ENCODE data around the gene ZMIZ1.

ZMIZ1 gene

GRCh38 chr10:79357180-79357579, 288.4 kb downstream of the ZMIZ1 start:
- H3K27me3 ChIP-seq (ENCODE audit: control insufficient read depth in 5 of 5, insufficient read depth in 4 of 5, low read length in 5 of 5), result no peaks in the 10 kb centered on the region
- H3K4me3 ChIP-seq (ENCODE audit: low read depth in 1 of 5, low read length in 5 of 5), result no peak overlapping the region
- H3K9ac ChIP-seq (ENCODE audit: low read length in 5 of 5), result no peak overlapping the region
- no peak overlapping the region for H3K27ac ChIP-seq (ENCODE audit: low read depth, low read length)
- H3K9me3 ChIP-seq (ENCODE audit: control insufficient read depth in 5 of 5, low read length in 5 of 5), result no peaks in the 10 kb centered on the region
- peaks cover 2 to 37% (median 28%) of the 10 kb centered on the region in 5 donors for H3K36me3 ChIP-seq (ENCODE audit: control insufficient read depth in 5 of 5, insufficient read depth in 5 of 5, low read length in 5 of 5)
- H3K4me1 ChIP-seq (ENCODE audit: control insufficient read depth in 5 of 5, insufficient read depth in 5 of 5, low read length in 5 of 5), result peaks cover 0 to 8% (median under 1%) of the 10 kb centered on the region in 5 donors

DNA sequence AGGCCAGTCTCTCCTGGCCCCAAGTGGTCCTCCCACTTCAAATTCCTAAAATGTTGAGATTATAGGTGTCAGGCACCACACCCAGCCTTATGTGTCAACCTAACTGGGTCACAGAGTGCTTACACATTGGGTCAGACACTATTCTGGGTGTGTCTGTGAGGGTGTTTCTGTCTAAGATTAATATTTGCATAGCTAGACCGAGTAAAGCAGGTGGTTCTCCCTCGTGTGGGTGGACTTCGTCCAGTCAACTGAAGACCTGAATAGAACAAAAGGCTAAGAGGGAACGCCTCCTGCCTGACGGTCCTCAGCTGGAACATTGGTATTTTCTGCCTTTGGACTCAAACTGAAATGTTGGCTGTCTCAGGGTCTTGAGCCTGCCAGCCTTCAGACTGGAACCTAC, 290.0 kb downstream of the ZMIZ1 start:
- peaks cover 2 to 22% (median 11%) of the 10 kb centered on the region in 5 donors for H3K36me3 ChIP-seq (ENCODE audit: control insufficient read depth in 5 of 5, insufficient read depth in 5 of 5, low read length in 5 of 5)
- H3K27ac ChIP-seq (ENCODE audit: low read depth, low read length), result no peak overlapping the region
- no peaks in the 10 kb centered on the region for H3K9me3 ChIP-seq (ENCODE audit: control insufficient read depth in 5 of 5, low read length in 5 of 5)
- H3K27me3 ChIP-seq (ENCODE audit: control insufficient read depth in 5 of 5, insufficient read depth in 4 of 5, low read length in 5 of 5), result no peaks in the 10 kb centered on the region
- H3K9ac ChIP-seq (ENCODE audit: low read length in 5 of 5), result no peak overlapping the region
- H3K4me3 ChIP-seq (ENCODE audit: low read depth in 1 of 5, low read length in 5 of 5), result no peak overlapping the region
- peaks cover 0 to 7% (median 0%) of the 10 kb centered on the region in 5 donors for H3K4me1 ChIP-seq (ENCODE audit: control insufficient read depth in 5 of 5, insufficient read depth in 5 of 5, low read length in 5 of 5)

- H3K36me3 ChIP-seq (ENCODE audit: control insufficient read depth in 5 of 5, insufficient read depth in 5 of 5, low read length in 5 of 5), result peaks cover 0 to 10% (median 0%) of the 10 kb centered on the region in 5 donors
- H3K4me1 ChIP-seq (ENCODE audit: control insufficient read depth in 5 of 5, insufficient read depth in 5 of 5, low read length in 5 of 5), result peaks cover 0 to 7% (median 0%) of the 10 kb centered on the region in 5 donors
- no peaks in the 10 kb centered on the region for H3K27me3 ChIP-seq (ENCODE audit: control insufficient read depth in 5 of 5, insufficient read depth in 4 of 5, low read length in 5 of 5)
- no peak overlapping the region for H3K27ac ChIP-seq (ENCODE audit: low read depth, low read length)
- no peak overlapping the region for H3K9ac ChIP-seq (ENCODE audit: low read length in 5 of 5)
- peaks cover 0 to 5% (median 0%) of the 10 kb centered on the region in 5 donors for H3K9me3 ChIP-seq (ENCODE audit: control insufficient read depth in 5 of 5, low read length in 5 of 5)
- H3K4me3 ChIP-seq (ENCODE audit: low read depth in 1 of 5, low read length in 5 of 5), result no peak overlapping the region
Measured at GRCh38 chr10:79359816-79360498, 291.2 kb downstream of the ZMIZ1 start.

- no peak overlapping the region for H3K9ac ChIP-seq (ENCODE audit: low read length in 5 of 5)
- H3K9me3 ChIP-seq (ENCODE audit: control insufficient read depth in 5 of 5, low read length in 5 of 5), result peaks cover 0 to 5% (median 0%) of the 10 kb centered on the region in 5 donors
- H3K36me3 ChIP-seq (ENCODE audit: control insufficient read depth in 5 of 5, insufficient read depth in 5 of 5, low read length in 5 of 5), result peaks cover 0 to 3% (median 0%) of the 10 kb centered on the region in 5 donors
- peaks cover 0 to 7% (median 0%) of the 10 kb centered on the region in 5 donors for H3K4me1 ChIP-seq (ENCODE audit: control insufficient read depth in 5 of 5, insufficient read depth in 5 of 5, low read length in 5 of 5)
- H3K27me3 ChIP-seq (ENCODE audit: control insufficient read depth in 5 of 5, insufficient read depth in 4 of 5, low read length in 5 of 5), result no peaks in the 10 kb centered on the region
- no peak overlapping the region for H3K4me3 ChIP-seq (ENCODE audit: low read depth in 1 of 5, low read length in 5 of 5)
- H3K27ac ChIP-seq (ENCODE audit: low read depth, low read length), result no peak overlapping the region
Measured at GRCh38 chr10:79360499-79361342, 292.0 kb downstream of the ZMIZ1 start.

GRCh38 chr10:79361726-79362397, 293.1 kb downstream of the ZMIZ1 start:
- no peaks in the 10 kb centered on the region for H3K27me3 ChIP-seq (ENCODE audit: control insufficient read depth in 5 of 5, insufficient read depth in 4 of 5, low read length in 5 of 5)
- H3K27ac ChIP-seq (ENCODE audit: low read depth, low read length), result no peak overlapping the region
- H3K36me3 ChIP-seq (ENCODE audit: control insufficient read depth in 5 of 5, insufficient read depth in 5 of 5, low read length in 5 of 5), result peaks cover 0 to 2% (median 0%) of the 10 kb centered on the region in 5 donors
- no peak overlapping the region for H3K9ac ChIP-seq (ENCODE audit: low read length in 5 of 5)
- no peak overlapping the region for H3K4me3 ChIP-seq (ENCODE audit: low read depth in 1 of 5, low read length in 5 of 5)
- H3K9me3 ChIP-seq (ENCODE audit: control insufficient read depth in 5 of 5, low read length in 5 of 5), result peaks cover 0 to 5% (median 0%) of the 10 kb centered on the region in 5 donors
- no peaks in the 10 kb centered on the region for H3K4me1 ChIP-seq (ENCODE audit: control insufficient read depth in 5 of 5, insufficient read depth in 5 of 5, low read length in 5 of 5)
